Measurements from ENCODE around the gene DPYD.

DPYD gene

DNA sequence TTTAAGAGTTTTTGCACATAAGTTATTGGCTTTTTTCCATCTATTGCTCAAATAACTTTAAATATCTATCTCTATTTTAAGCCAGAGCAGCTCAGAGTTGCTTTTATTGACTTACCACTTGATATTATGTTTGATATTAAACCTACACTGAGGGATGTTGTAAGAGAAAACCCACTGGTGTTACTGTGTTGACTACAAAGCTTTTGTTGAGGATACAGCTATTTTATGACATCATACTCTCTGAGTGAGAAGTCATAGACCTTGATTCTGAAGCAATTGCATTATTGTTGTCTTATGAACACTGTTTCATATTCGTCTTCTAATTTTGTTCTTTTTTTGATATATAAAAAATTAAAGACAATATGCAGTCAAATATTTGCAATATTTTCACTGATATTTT is 638.9 kb downstream of the DPYD start:
- H3K9ac ChIP-seq (ENCODE audit: low read depth, low read length, poor library complexity, severe bottlenecking), result no peak overlapping the region
- H3K79me2 ChIP-seq (ENCODE audit: insufficient read depth, low read length), result no peaks in the 10 kb centered on the region
- no peaks in the 10 kb centered on the region for H3F3A ChIP-seq (ENCODE audit: low read depth)
- H3K27me3 ChIP-seq (ENCODE audit: insufficient read depth, low read length, poor library complexity, severe bottlenecking), result no peaks in the 10 kb centered on the region
- no peak overlapping the region for H3K4me3 ChIP-seq (ENCODE audit: low read length, poor library complexity, severe bottlenecking)
- no peak overlapping the region for H2AFZ ChIP-seq (ENCODE audit: low read length)
- H3K36me3 ChIP-seq (ENCODE audit: insufficient read depth, low read length), result no peaks in the 10 kb centered on the region
- H3K9me2 ChIP-seq (replicated peaks; ENCODE audit: low read depth, low read length), result no peaks in the 10 kb centered on the region
- no peaks in the 10 kb centered on the region for H3K9me3 ChIP-seq (ENCODE audit: insufficient read depth, low read depth, low read length)
- no peaks in the 10 kb centered on the region for H3K4me1 ChIP-seq (ENCODE audit: insufficient read depth, low read length, poor library complexity, severe bottlenecking)
- H3K4me2 ChIP-seq (ENCODE audit: low read depth, low read length, poor library complexity, severe bottlenecking), result no peak overlapping the region
- H4K20me1 ChIP-seq (ENCODE audit: insufficient read depth, low read length, poor library complexity, severe bottlenecking), result no peaks in the 10 kb centered on the region
- TF ChIP-seq CTCF (conservative IDR thresholded peaks at IDR 0.05; ENCODE audit: low read length), result no peak
- no peak for TF ChIP-seq EZH2phosphoT487 (IDR thresholded peaks at IDR 0.05; ENCODE audit: borderline replicate concordance)

DNA sequence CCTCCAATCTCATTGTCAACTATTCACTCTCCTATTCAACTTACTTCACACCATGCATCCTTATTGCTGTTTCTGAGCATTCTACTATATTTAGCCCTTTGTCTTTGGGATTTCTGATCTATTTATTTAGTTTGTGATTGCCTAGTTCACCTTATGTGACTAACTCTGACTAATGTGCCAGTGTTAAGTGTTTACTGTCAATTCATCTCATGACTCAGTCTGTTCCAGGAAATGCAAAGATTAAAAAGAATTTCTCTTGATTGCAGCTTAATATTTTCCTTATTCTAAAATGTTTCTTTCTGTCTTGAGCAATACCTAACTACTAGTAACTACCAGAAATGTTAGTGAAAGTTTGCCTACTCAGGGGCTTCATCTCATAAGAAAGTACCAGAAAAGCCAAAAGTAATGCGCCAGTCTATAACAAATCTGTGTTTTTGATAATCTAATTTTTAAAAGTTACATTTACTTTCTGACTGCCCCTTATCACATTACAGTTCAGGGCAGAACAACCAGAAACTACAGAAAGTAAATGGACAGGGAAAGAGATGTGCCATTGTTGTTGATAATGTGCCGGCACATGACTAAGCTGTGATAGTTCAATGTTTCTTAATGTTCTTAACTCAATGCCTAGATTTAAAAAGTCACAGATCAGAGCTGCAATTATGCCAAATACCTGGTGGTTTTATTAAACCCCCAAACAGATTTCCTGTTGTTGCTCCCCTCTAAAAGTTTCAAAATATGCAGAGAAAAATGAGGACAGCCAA is 642.8 kb downstream of the DPYD start:
- Histone ChIP-seq H3K4me3 (ENCODE audit: low read length, poor library complexity, severe bottlenecking) (no peak overlapping the region), H3K9me2 (replicated peaks; ENCODE audit: low read depth, low read length) (no peaks in the 10 kb centered on the region), H3K9ac (ENCODE audit: low read depth, low read length, poor library complexity, severe bottlenecking) (no peak overlapping the region), H2AFZ (ENCODE audit: low read length) (no peak overlapping the region), H3K36me3 (ENCODE audit: insufficient read depth, low read length) (no peaks in the 10 kb centered on the region), H3K79me2 (ENCODE audit: insufficient read depth, low read length) (no peaks in the 10 kb centered on the region), H3K27me3 (ENCODE audit: insufficient read depth, low read length, poor library complexity, severe bottlenecking) (no peaks in the 10 kb centered on the region), H3K9me3 (ENCODE audit: insufficient read depth, low read depth, low read length) (no peaks in the 10 kb centered on the region), H4K20me1 (ENCODE audit: insufficient read depth, low read length, poor library complexity, severe bottlenecking) (no peaks in the 10 kb centered on the region), H3K4me1 (ENCODE audit: insufficient read depth, low read length, poor library complexity, severe bottlenecking) (no peaks in the 10 kb centered on the region), H3K4me2 (ENCODE audit: low read depth, low read length, poor library complexity, severe bottlenecking) (no peak overlapping the region), H3F3A (ENCODE audit: low read depth) (no peaks in the 10 kb centered on the region)
- TF ChIP-seq CTCF (conservative IDR thresholded peaks at IDR 0.05; ENCODE audit: low read length) (no peak), EZH2phosphoT487 (IDR thresholded peaks at IDR 0.05; ENCODE audit: borderline replicate concordance) (no peak)

- H3K4me2 ChIP-seq (ENCODE audit: low read depth, low read length, poor library complexity, severe bottlenecking), result no peak overlapping the region
- no peak overlapping the region for H3K4me3 ChIP-seq (ENCODE audit: low read length, poor library complexity, severe bottlenecking)
- no peaks in the 10 kb centered on the region for H3K4me1 ChIP-seq (ENCODE audit: insufficient read depth, low read length, poor library complexity, severe bottlenecking)
- no peaks in the 10 kb centered on the region for H3F3A ChIP-seq (ENCODE audit: low read depth)
- H3K36me3 ChIP-seq (ENCODE audit: insufficient read depth, low read length), result no peaks in the 10 kb centered on the region
- H3K27me3 ChIP-seq (ENCODE audit: insufficient read depth, low read length, poor library complexity, severe bottlenecking), result no peaks in the 10 kb centered on the region
- no peaks in the 10 kb centered on the region for H3K9me3 ChIP-seq (ENCODE audit: insufficient read depth, low read depth, low read length)
- H2AFZ ChIP-seq (ENCODE audit: low read length), result no peak overlapping the region
- H3K79me2 ChIP-seq (ENCODE audit: insufficient read depth, low read length), result no peaks in the 10 kb centered on the region
- TF ChIP-seq EZH2phosphoT487 (IDR thresholded peaks at IDR 0.05; ENCODE audit: borderline replicate concordance) (no peak), CTCF (conservative IDR thresholded peaks at IDR 0.05; ENCODE audit: low read length) (no peak)
- H4K20me1 ChIP-seq (ENCODE audit: insufficient read depth, low read length, poor library complexity, severe bottlenecking), result no peaks in the 10 kb centered on the region
- no peak overlapping the region for H3K9ac ChIP-seq (ENCODE audit: low read depth, low read length, poor library complexity, severe bottlenecking)
- no peaks in the 10 kb centered on the region for H3K9me2 ChIP-seq (replicated peaks; ENCODE audit: low read depth, low read length)
Observed at GRCh38 chr1:97271916-97272788, 648.7 kb downstream of the DPYD start.

Data from Loucy (cell line).